Upper lobe of left lung (tissue), 4 donors: ENCODE measurements around the gene PGM1.

Experiments used
- EP300 ChIP-seq, 4 donors: sonication (generic); formaldehyde crosslinking; IDR thresholded peaks; one replicate each; pipeline ENCODE4 v1.5.1; 2017; ENCODE audit warnings: antibody characterized with exemption in 4 of 4, control low read depth in 2 of 4
- POLR2A ChIP-seq, 4 donors: fragments of 450-650 bp; IDR thresholded peaks; one replicate each; pipeline ENCODE4 v1.5.1; 2016 to 2017; ENCODE audit warnings: antibody characterized with exemption in 4 of 4, mild to moderate bottlenecking in 2 of 4
- TF ChIP-seq, protein P1 (sequence below), 6 experiments: fragments of 450-650 bp in 4 of 6; fragments of 200-600 bp in 2 of 6; sonication (generic) in 2 of 6; IDR thresholded peaks; one replicate each; pipeline ENCODE4 v1.5.1; 2016 to 2019; ENCODE audit warnings: antibody characterized with exemption in 6 of 6

DNA sequence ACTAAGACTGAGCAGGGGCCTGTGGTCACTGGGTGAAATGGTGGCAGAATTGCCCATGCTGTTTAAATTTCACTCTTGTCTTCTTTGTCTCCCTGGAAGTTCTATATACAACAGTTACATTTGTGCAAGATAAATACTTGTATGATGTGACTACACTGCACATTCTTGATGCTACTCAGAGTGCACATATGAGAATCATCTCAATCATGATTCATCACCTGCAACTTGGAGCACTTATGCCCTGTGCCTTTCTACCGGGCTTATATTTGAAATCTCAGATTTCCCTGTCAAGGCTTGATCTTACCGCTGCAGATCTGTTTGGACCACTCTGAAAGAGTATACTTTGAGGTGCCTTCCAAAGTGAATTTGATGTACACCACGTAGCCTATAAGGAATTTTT, 10.6 kb downstream of the PGM1 start:
- no peak for TF ChIP-seq EP300 (IDR thresholded peaks at IDR 0.05)
- TF ChIP-seq, protein P1, sequence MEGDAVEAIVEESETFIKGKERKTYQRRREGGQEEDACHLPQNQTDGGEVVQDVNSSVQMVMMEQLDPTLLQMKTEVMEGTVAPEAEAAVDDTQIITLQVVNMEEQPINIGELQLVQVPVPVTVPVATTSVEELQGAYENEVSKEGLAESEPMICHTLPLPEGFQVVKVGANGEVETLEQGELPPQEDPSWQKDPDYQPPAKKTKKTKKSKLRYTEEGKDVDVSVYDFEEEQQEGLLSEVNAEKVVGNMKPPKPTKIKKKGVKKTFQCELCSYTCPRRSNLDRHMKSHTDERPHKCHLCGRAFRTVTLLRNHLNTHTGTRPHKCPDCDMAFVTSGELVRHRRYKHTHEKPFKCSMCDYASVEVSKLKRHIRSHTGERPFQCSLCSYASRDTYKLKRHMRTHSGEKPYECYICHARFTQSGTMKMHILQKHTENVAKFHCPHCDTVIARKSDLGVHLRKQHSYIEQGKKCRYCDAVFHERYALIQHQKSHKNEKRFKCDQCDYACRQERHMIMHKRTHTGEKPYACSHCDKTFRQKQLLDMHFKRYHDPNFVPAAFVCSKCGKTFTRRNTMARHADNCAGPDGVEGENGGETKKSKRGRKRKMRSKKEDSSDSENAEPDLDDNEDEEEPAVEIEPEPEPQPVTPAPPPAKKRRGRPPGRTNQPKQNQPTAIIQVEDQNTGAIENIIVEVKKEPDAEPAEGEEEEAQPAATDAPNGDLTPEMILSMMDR (IDR thresholded peaks at IDR 0.05), result no peak
- no peak for TF ChIP-seq POLR2A (IDR thresholded peaks at IDR 0.05)
